Neuron (in vitro differentiated cells): ENCODE measurements around the gene C1QL1.

Experiments used
- H2AFZ ChIP-seq: one replicate; pipeline ENCODE4 v1.6.1; 2013; ENCODE audit warnings: low read depth, mild to moderate bottlenecking, inconsistent platforms, low read length, moderate library complexity
- H3K27me3 ChIP-seq: one replicate; pipeline ENCODE4 v1.6.1; 2013; ENCODE audit warnings: low read length; ENCODE audit not compliant: insufficient read depth
- H3K36me3 ChIP-seq: one replicate; pipeline ENCODE4 v1.6.1; 2013; ENCODE audit warnings: low read length; ENCODE audit not compliant: insufficient read depth
- H3K4me1 ChIP-seq: one replicate; pipeline ENCODE4 v1.6.1; 2013; ENCODE audit warnings: low read length; ENCODE audit not compliant: insufficient read depth
- H3K4me3 ChIP-seq: 2 replicates; pipeline ENCODE4 v1.5.1; 2013; ENCODE audit warnings: mild to moderate bottlenecking, low read length, moderate library complexity
- H3K9me3 ChIP-seq: one replicate; pipeline ENCODE4 v1.6.1; 2013; ENCODE audit warnings: low read length

The C1QL1 gene

DNA sequence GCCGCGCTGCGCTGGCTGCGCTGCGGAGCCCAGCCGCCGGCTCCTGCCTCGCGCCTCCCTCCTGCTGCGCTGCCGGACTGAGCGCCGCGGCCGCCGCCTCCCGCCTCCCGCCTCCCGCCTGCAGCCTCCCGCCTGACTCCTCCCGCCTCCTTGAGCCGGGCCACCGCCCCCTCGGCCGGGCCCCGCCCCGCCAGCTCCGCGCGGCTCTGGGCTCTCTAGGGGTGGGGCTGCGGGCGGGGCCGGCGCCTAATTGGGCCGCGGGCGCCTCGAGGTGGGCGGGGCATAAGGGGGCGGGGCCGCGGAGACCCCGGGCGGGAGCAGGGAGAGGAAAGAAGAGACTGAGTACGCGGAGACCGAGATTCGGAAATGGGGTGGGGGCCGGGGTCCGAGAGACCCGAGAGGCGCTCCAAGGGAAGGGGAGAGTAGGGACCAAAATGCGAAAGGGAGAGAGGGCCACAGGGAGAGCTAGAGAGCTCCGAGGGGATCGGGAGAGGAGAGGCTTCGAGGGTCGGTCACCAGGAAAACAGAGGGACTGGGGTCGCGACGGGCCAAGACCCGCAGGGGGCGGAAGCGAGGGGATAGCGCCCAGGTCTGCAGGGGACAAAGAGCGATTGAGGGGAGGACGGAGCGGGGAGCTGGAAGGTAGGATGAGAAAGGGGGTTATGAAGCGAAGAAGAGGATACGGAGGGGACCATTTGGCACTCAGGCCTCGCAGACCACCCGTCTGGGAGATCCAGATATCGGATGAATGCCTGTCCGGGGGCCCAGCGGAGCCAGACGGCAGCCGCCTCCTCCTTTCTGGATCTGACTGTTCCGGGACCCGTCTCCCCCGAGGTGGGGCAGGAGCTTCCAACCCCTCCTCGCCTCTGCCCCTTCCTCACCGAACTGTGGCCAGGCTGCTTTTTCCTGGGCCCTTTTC is at the start of gene C1QL1:
C1QL1 (minus strand) TSS at position 79 of the 919 bp plus-strand sequence. CDS start 255 bp downstream, outside the sequence.
- Histone ChIP-seq H2AFZ (peak within 1 kb of the TSS; percentile 67), H3K9me3 (peaks cover 2% of the 10 kb centered on the region), H3K4me1 (peaks cover 15% of the 10 kb centered on the region), H3K4me3 (peak within 1 kb of the TSS; percentile 72), H3K27me3 (peaks cover 67% of the 10 kb centered on the region), H3K36me3 (no peaks in the 10 kb centered on the region)

GRCh38 chr17:45016823-45017222 is 48.7 kb upstream of the C1QL1 start:
- H3K9me3 ChIP-seq: no peaks in the 10 kb centered on the region
- H2AFZ ChIP-seq: no peak overlapping the region
- H3K4me1 ChIP-seq: peaks cover 23% of the 10 kb centered on the region
- H3K27me3 ChIP-seq: no peaks in the 10 kb centered on the region
- no peak overlapping the region for H3K4me3 ChIP-seq
- H3K36me3 ChIP-seq: no peaks in the 10 kb centered on the region

DNA sequence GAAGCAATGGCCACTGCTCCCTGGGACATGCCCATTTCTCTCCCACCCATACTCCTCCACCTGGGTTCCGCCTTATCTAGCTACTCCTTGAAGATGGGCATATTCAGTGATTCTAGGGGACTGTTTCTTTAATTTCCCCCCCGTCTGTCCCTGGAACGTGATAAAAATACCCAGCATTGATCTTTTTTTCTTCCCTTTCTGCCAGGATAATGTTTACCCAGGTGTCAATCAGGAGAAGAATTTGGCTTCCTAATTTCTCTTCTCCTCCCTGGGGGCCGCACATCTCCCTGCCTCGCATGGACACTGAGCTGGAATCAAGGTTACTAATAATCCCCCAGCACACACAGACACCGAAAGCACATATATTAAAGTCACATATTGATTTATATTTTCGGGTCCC is 48.1 kb upstream of the C1QL1 start:
- Histone ChIP-seq H3K4me3 (no peak overlapping the region), H3K4me1 (peaks cover 23% of the 10 kb centered on the region), H3K27me3 (no peaks in the 10 kb centered on the region), H3K9me3 (no peaks in the 10 kb centered on the region), H3K36me3 (no peaks in the 10 kb centered on the region), H2AFZ (no peak overlapping the region)

DNA sequence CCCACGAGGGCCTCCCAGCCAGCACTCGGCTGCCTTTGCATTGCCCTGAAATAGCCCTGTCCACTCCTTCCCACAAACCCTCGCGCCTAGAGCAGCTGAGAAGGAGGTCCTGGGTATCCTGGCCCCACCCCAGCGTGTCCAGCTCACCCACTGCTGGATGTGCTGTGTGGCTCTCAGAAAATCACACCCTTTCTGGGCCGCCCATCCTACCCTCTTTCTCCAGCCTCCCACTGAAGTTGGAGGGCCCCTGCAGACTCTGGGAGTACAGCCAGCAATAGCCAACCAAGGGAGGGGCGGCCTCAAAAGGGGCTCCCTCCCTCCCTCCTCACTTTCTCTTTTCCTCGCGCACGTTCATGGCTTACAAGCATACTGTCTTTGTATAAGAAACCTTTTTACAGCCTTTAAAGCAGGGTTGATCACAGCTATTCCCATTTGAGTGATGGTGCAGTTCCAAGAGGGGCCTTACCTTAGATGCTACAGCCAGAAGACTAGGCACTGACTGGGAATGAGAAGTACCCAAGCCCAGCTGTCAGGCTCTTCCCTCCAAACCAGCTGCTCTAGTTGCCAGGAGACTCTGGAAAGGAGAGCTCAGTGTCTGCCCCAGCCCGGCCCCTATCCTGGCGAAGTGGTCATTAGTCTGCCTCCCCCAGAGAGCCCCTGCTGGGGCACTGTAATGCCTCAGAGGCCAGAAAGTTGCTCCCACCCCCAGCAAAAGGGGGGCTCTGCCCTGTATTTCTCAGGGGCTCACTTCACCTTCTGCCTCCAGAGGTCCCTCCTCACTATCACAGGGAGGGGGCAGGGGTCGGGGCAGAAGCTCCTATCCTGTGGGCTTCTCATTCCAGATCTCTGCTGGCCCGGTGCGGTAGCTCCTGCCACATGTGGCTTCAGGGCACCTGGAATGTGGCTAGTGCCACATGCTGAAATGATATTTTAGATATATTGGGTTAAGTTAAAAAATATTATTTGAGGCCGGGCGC is 45.2 kb upstream of the C1QL1 start:
- Histone ChIP-seq H3K9me3 (no peaks in the 10 kb centered on the region), H2AFZ (no peak overlapping the region), H3K4me3 (no peak overlapping the region), H3K4me1 (peaks cover 17% of the 10 kb centered on the region), H3K36me3 (no peaks in the 10 kb centered on the region), H3K27me3 (no peaks in the 10 kb centered on the region)

- Histone ChIP-seq H2AFZ (no peak overlapping the region), H3K36me3 (no peaks in the 10 kb centered on the region), H3K27me3 (no peaks in the 10 kb centered on the region), H3K4me3 (no peak overlapping the region), H3K4me1 (peaks cover 18% of the 10 kb centered on the region), H3K9me3 (no peaks in the 10 kb centered on the region)
Observed at GRCh38 chr17:45011767-45012166, 43.7 kb upstream of the C1QL1 start.

DNA sequence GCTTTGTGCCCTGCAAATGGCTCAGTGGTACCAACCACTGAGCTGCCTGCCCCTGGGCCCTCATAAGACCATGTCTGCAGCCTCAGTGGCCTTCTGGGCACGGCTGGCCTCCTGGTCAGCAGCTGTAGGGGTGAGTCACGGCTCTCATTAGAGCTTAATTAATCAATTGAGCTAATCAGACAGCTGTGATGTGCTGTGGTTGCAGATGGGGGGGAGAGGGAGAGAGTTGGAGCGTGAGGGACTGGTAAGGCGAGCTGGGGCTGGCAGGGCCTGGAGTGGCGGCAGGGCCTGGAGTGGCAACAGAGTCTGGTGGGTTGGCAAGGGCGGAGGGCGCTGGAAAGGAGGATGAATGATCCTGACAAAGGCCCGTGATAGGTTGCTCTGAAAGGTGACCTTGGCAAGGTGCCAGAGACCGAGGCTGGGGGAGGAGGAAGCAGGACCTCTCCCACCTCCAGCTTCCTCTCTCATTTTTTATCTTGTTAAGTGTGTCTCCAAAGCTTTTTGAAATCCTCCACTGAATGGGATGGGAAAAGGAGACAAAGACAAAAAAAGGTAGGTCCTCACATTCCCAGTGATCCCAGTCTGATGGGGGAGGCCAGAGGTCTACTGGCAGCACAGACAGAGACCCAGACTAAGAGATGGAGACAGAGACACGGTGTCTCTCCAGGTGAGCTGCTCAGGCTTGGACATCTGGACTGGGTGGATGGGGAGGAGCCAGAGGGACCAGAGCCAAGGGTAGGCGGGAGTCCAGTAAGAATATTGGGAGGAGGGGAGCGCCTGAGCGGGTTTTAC is 41.8 kb upstream of the C1QL1 start:
- no peaks in the 10 kb centered on the region for H3K27me3 ChIP-seq
- H3K36me3 ChIP-seq: no peaks in the 10 kb centered on the region
- H3K4me3 ChIP-seq: no peak overlapping the region
- H2AFZ ChIP-seq: no peak overlapping the region
- peaks cover 15% of the 10 kb centered on the region for H3K4me1 ChIP-seq
- no peaks in the 10 kb centered on the region for H3K9me3 ChIP-seq

DNA sequence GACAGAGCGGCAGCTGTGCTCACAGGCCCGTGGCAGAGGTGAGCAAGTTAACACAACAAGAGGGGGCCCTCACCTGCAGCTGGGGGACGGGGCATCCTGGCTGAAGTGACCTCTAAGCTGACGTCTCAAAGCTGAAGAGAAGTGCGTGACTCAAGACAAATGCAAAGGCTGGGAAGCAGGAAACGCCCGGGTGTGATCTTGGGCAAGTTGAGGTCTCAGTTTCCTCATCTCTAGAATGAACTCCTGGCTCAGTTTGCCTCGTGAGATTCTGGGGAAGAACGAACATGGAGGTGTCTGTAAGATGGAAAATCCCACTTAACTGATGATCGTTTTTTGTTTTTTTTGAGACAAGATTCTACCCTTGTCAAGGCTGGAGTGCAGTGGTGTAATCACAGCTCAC is 40.1 kb upstream of the C1QL1 start:
- no peak overlapping the region for H3K4me3 ChIP-seq
- H3K4me1 ChIP-seq: peaks cover 24% of the 10 kb centered on the region
- no peak overlapping the region for H2AFZ ChIP-seq

GRCh38 chr17:45006927-45007461 is 38.9 kb upstream of the C1QL1 start:
- H3K4me1 ChIP-seq: peaks cover 22% of the 10 kb centered on the region
- no peaks in the 10 kb centered on the region for H3K36me3 ChIP-seq
- no peaks in the 10 kb centered on the region for H3K27me3 ChIP-seq
- no peaks in the 10 kb centered on the region for H3K9me3 ChIP-seq
- no peak overlapping the region for H3K4me3 ChIP-seq
- no peak overlapping the region for H2AFZ ChIP-seq

More for the DNA sequence above, 40.1 kb upstream of the C1QL1 start:
- no peaks in the 10 kb centered on the region for H3K9me3 ChIP-seq
- no peaks in the 10 kb centered on the region for H3K27me3 ChIP-seq
- H3K36me3 ChIP-seq: no peaks in the 10 kb centered on the region

- H3K9me3 ChIP-seq: no peaks in the 10 kb centered on the region
- peaks cover 22% of the 10 kb centered on the region for H3K4me1 ChIP-seq
- H3K36me3 ChIP-seq: no peaks in the 10 kb centered on the region
- no peaks in the 10 kb centered on the region for H3K27me3 ChIP-seq
- no peak overlapping the region for H3K4me3 ChIP-seq
- H2AFZ ChIP-seq: no peak overlapping the region
Observed at GRCh38 chr17:45005700-45006099, 37.6 kb upstream of the C1QL1 start.

- no peak overlapping the region for H2AFZ ChIP-seq
- H3K9me3 ChIP-seq: no peaks in the 10 kb centered on the region
- no peaks in the 10 kb centered on the region for H3K27me3 ChIP-seq
- H3K36me3 ChIP-seq: no peaks in the 10 kb centered on the region
- peaks cover 22% of the 10 kb centered on the region for H3K4me1 ChIP-seq
- H3K4me3 ChIP-seq: no peak overlapping the region
Observed at GRCh38 chr17:45004388-45004787, 36.3 kb upstream of the C1QL1 start.

DNA sequence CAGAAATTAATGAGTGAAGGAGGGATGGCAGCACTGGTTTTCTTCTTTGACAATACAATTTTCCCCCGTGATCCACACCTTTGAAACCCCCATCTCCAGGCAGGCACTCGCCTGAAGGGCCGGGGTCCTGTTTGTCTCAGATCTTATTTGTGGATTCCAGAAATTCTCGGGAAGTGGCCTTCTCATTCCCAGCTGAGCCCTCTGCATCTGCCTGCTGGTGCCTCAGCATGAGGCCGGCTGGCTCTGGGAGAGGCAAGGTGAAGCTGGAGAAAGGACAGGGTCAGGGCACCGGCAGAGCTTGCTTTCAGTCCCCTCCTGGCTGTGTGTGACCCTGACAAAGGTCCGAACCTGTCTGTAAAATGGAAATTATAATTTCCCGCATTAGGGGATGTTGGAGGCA is 35.8 kb upstream of the C1QL1 start:
- H2AFZ ChIP-seq: no peak overlapping the region
- H3K27me3 ChIP-seq: no peaks in the 10 kb centered on the region
- no peak overlapping the region for H3K4me3 ChIP-seq
- H3K4me1 ChIP-seq: peaks cover 22% of the 10 kb centered on the region
- H3K9me3 ChIP-seq: no peaks in the 10 kb centered on the region
- no peaks in the 10 kb centered on the region for H3K36me3 ChIP-seq

DNA sequence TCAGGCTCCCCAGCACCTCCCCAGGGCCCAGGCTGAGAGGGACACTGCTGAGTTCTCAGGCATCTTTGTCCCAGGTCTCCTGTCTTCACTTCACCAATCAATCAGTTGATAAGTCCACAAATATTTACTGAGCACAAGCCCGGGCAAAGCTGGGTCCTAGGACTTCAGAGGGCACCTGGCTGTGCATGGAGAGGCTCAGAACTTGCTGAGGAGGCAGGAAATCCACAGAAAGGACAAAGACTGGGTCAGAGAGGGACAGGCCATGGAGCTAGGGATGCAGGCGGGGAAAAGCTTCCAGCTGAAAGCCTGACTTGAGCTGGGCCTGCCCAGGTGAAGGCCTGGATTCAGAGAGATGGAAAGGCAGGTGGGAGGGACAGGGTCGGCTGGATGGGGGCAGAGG is 33.2 kb upstream of the C1QL1 start:
- H3K27me3 ChIP-seq: peaks cover 4% of the 10 kb centered on the region
- no peak overlapping the region for H2AFZ ChIP-seq
- H3K9me3 ChIP-seq: peaks cover 1% of the 10 kb centered on the region
- no peak overlapping the region for H3K4me3 ChIP-seq
- no peaks in the 10 kb centered on the region for H3K36me3 ChIP-seq
- peaks cover 16% of the 10 kb centered on the region for H3K4me1 ChIP-seq
